Medulla oblongata (tissue), 1 donor: ENCODE data around the gene PPP1R3F.

Experiments used
- DNase-seq: peaks from one replicate; pipeline ENCODE4 v3.0.0-alpha.2; 2015; ENCODE audit errors: extremely low spot score

Gene PPP1R3F

GRCh38 chrX:49249616-49250015 is 20.0 kb upstream of the PPP1R3F start:
- DNase-seq: no peak

GRCh38 chrX:49250066-49250465 is 19.5 kb upstream of the PPP1R3F start:
- DNase-seq: no peak

GRCh38 chrX:49250578-49250977 is 19.0 kb upstream of the PPP1R3F start:
- DNase-seq: no peak

- DNase-seq: no peak
These were observed 18.3 kb upstream of the PPP1R3F start for GRCh38 chrX:49251325-49251724.

GRCh38 chrX:49254639-49255038 is 15.0 kb upstream of the PPP1R3F start:
- no peak for DNase-seq

- DNase-seq: no peak
These were observed 13.2 kb upstream of the PPP1R3F start for GRCh38 chrX:49256268-49256995.

GRCh38 chrX:49257074-49257790 is 12.4 kb upstream of the PPP1R3F start:
- no peak for DNase-seq

GRCh38 chrX:49257846-49258748 is 11.5 kb upstream of the PPP1R3F start:
- DNase-seq: no peak

GRCh38 chrX:49258749-49259124 is 10.9 kb upstream of the PPP1R3F start:
- no peak for DNase-seq

GRCh38 chrX:49260221-49260985 is 9.2 kb upstream of the PPP1R3F start:
- DNase-seq: no peak

- DNase-seq: no peak
These were observed 7.0 kb upstream of the PPP1R3F start for GRCh38 chrX:49262603-49263002.

GRCh38 chrX:49263631-49264030 is 6.0 kb upstream of the PPP1R3F start:
- no peak for DNase-seq

GRCh38 chrX:49264460-49264859 is 5.1 kb upstream of the PPP1R3F start, which contains the start of gene FOXP3:
TSS of gene FOXP3 (minus strand) at chrX:49264710. CDS start at chrX:49258505, 6,205 bp downstream.
- DNase-seq: no peak

- no peak for DNase-seq
These were observed 2.8 kb upstream of the PPP1R3F start for GRCh38 chrX:49266523-49267445.

- no peak for DNase-seq
These were observed 937 bp upstream of the PPP1R3F start for GRCh38 chrX:49268702-49269009.

GRCh38 chrX:49269010-49269766 is 405 bp upstream of the PPP1R3F start:
- peak; percentile 97 for DNase-seq

GRCh38 chrX:49270249-49270921 is 792 bp downstream of the PPP1R3F start:
- no peak for DNase-seq

GRCh38 chrX:49271341-49271740 is 1.7 kb downstream of the PPP1R3F start:
- no peak for DNase-seq

- no peak for DNase-seq
These were observed 2.8 kb downstream of the PPP1R3F start for GRCh38 chrX:49272421-49272820.
